HG03095 (cell line): ENCODE results near the gene CDH23.

Source experiments
- ATAC-seq: cut with Tn5 transposase; IDR thresholded peaks from one replicate; pipeline ENCODE4 v1.9.1; 2021; ENCODE audit warnings: moderate library complexity; ENCODE audit not compliant: unreplicated experiment

The CDH23 gene

DNA sequence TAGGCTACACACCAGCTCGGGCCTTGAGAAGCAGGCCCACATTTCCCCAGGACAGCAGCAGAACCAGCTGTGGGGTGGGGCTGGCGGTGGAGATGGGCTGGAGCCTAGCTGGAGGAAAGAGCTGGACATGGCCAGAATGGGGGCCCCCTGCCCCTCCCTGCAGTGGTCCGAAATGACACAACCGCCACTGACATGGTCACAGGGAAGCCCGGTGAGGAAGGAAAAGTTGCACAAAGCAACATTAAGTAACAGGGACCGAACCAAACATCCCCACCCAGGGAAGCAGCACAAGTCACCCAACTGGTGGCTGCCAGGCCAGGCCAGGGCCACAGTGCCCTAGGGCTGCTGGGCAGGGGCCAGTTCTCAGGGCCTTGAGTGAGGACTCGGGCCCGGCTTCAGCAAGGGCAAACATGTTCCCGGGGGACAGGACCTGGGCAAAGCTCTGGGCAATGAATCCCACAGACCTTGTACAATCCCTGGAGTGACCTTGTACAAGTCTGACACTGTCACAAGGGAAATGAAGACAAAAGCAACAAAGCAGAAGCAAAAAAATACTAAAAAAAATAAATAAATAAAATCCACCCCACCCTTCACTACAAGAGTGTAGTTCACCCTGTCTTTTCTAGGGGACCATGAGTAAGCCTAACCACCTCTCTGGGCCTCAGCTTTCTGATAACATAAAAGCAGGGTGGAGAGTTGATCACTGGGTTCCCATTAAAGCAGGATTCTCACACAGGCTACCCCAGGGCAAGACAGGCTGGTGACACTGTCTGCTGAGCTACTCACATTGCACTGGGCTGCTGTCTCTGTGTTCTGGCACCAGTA is 421.3 kb downstream of the CDH23 start:
- ATAC-seq: no peak

DNA sequence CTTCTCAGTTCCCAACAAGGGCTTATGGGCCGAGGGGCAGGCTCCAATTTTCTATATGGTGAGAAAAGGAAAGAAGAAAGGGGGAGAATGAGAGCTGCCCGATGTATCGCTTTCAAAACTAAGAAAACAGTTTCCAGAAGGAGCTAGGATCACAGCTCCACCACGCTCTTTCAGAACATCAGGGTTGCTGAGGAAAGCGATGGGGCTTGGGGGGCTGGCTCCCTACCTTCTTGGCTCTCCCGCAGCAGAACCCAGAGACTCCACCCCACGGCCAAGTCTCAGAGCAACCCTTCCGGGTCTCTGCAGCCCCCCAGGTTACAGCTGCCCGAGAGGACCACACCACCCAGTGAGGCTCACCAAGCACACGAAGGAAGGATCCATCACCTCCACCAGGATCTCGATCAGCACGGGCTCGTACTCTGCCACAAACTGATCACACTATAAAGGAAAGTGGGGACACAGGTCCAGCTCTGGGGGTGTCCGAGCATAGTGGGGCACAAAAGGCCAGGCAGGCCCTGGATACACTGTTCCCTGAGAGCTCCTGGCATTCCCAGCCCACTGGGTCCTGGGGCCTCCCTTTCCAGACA is 422.0 kb downstream of the CDH23 start:
- no peak for ATAC-seq

- no peak for ATAC-seq
These were observed 422.7 kb downstream of the CDH23 start for GRCh38 chr10:71819441-71819861.

GRCh38 chr10:71819985-71820384 is 423.3 kb downstream of the CDH23 start:
- ATAC-seq: no peak

GRCh38 chr10:71820966-71821365 is 424.2 kb downstream of the CDH23 start:
- no peak for ATAC-seq

GRCh38 chr10:71821909-71822763 is 425.4 kb downstream of the CDH23 start:
- ATAC-seq: no peak

DNA sequence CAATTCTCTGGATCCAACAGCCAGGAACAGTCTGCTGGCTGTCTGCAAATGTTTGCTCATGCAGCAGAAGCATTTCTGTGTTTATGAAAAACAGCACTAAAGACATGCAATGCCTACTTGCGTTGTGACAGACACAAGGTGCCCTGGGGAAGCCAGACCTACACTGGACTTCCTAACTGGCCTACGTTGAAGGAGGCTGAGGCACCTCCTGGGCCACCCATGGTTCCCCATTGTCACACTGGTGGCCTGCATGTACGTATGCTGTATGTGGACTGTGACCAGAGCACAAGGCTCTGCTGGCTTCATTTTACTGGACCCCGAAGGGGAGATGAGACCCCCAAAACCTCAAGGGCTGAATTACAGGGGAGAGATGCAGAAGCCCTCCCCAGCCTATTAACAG is 426.6 kb downstream of the CDH23 start:
- no peak for ATAC-seq

- no peak for ATAC-seq
These were observed 427.6 kb downstream of the CDH23 start for GRCh38 chr10:71824333-71824732.

- no peak for ATAC-seq
These were observed 428.5 kb downstream of the CDH23 start for GRCh38 chr10:71825217-71825616.

DNA sequence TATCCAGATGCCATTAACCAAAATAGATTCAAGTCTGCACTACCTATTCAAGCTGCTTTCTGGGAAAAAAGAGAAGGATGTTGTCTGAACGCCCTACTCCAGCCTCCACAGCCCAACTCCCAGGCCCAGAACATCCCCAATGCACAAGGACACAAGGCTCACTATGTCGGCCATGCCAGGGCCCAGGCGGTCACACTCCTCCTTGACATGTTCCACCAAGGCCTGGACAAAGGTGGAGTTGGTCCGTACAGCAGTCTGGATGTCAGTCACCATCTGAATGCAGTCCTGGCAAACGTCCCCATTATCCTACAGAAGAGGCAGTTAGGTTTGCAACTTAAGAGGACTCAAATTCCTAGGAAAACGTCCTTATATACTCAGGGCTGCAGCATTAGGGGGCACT is 431.1 kb downstream of the CDH23 start:
- no peak for ATAC-seq

DNA sequence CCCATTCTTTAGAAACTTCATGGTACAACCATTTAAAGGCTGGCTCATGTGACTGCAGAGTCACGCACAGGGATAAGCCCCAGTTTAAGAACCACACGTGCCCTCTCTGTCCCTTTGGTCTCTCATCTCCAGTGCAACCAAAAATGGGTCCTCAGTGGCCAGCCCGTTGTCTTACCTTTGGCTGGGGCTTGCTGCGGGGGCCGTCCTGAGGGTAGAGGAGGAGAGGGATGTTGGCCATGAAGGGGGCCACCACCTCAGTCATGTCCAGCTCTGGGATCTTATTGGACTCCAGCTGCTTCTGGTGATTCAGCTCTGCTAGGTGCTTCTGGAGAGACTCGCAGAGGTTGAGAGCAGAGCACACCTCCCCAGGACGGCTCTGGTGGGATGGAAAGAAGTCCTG is 432.0 kb downstream of the CDH23 start:
- no peak for ATAC-seq

GRCh38 chr10:71829171-71829570 is 432.5 kb downstream of the CDH23 start:
- ATAC-seq: no peak

DNA sequence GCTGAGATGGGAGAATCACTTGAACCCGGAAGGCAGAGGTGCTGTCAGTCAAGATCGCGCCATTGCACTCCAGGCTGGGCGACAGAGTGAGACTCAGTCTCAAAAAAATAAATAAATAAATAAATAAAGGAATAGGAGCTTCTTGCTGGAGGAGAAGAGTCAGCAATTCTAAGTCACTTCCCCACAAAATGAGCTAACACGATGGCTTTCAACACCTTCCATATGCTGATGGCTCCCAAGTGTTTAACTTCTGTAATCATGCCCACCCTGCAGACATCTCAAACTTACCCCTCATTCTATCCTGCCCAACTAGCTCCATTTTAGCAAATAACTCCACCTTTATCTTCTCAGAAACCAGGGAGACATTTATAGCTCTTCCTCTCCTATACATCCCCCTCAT is 433.2 kb downstream of the CDH23 start:
- ATAC-seq: no peak

GRCh38 chr10:71830726-71831125 is 434.0 kb downstream of the CDH23 start:
- no peak for ATAC-seq

DNA sequence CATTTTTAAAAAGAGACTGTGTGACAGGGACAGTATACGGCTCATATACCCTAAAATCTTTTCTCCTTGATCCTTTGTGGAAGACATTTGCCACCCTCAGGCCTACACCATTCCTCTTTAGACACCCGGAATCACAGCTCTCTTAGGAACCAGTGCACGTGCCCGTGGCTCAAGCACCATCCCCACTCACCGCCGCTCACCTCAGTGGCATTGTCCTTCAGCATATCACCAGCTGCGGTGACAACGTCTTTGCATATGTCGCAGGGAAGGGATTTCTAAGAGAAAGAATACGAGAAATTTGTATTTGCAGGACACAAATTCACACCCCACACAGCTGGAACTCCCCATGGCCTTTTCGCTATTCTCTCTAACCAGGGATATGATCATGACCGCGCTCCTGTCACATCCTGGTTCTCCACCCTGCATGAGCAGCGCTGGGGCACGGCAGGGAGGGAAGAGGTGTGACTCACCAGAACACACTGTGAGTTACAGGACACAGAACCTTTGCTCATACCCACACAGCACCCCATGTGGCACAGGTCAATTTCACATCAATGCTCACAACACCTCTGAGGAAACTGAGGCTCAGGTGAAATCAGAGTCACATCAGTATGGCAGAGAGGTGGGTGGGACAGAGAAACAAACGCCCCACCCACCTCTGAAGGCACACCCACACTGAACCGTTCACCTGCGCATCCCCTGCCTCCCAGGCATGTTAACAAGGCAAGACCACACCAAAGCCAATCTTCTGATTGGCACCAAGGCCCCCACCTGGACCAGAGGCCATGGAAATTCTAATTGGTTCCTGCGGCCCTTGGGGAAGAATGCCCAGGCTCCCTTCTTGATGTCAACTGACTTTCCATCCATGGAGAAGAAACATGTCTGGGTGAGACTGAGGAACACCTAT is 435.2 kb downstream of the CDH23 start:
- no peak for ATAC-seq

- no peak for ATAC-seq
These were observed 436.2 kb downstream of the CDH23 start for GRCh38 chr10:71832967-71833366.

- no peak for ATAC-seq
These were observed 437.0 kb downstream of the CDH23 start for GRCh38 chr10:71833451-71834342.

DNA sequence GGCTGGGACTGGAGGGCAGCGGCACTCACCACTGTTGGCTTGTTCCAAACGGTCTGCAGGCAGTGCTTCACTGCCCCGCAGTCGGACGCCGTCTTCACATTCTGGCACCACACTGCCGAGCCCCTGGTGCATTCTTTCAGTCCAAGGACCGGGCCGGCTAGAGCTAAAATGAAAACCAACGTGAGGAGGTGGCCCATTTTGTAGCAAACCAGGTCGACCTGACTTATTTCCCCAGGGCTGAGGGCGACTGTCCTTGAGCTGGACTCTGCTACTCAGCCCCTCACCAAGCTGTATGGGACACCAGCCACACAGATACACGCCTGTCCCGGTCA is 437.6 kb downstream of the CDH23 start:
- ATAC-seq: no peak

DNA sequence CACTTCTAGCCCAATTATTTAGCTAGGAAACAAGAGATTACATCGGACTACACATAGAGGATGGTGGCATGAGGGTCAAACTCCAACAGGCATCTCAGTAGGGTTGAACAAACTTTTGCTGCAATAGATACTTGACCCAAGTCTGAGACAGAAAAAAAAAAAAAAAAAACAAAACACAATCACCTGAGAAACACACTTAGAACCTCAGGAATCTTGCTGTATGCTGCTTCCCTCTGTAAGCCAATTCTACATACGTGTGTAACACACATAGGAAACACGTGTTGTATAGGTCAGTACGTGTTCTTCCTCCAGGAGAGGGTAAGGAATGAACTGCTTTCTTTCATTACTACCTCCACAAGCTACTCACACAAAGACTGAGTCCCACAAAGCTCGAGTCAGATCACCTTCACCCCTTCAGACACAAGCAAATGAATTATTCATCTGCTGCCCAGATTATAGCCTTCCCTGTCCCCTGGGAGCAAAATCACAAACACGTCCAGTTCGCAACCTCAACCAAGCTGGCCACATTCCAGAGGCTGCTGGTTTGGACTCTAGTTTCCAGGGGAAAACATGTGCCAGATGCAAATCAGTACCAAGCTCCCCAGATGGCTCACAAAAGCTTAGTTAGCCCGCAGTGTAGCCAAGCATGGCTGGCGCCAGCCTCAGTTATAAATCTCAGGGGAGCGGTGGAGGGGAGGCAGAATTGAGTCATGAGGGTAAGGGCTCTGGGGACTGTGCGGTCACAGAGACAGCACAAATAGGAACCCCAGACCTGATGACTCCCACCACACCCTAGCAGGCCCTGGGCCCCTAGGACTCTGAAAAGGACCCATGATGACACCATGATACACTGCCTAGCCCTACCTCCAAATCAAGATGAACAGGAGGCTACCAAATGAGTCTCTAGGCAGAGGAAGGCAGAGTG is 439.2 kb downstream of the CDH23 start:
- ATAC-seq: peak; percentile 90
